SH-SY5Y (cell line): ENCODE measurements around the gene PDE4B.

Experiments used
- GATA2 ChIP-seq: IDR thresholded peaks from 2 replicates; pipeline ENCODE4 v1.6.1; 2011; ENCODE audit warnings: mild to moderate bottlenecking, low read depth, low read length
- GATA3 ChIP-seq: IDR thresholded peaks from 2 replicates; pipeline ENCODE4 v1.6.1; 2011; ENCODE audit warnings: low read depth, mild to moderate bottlenecking, low read length, moderate library complexity

GRCh38 chr1:66412704-66413103 lies 620.0 kb downstream of the PDE4B start:
- TF ChIP-seq GATA2 (no peak), GATA3 (no peak)
